ENCODE data around the gene GGCX. TPM values are rescaled to one million over a fixed set of nuclear protein-coding genes. Genes with fewer than 3 reads are reported as not detected.

Gene GGCX
- total RNA-seq, 2 donors from 2014 or later: 25.7 to 49.9 TPM

GRCh38 chr2:85536479-85536878 lies 24.8 kb downstream of the GGCX start:
- no peak for TF ChIP-seq CTCF (IDR thresholded peaks at IDR 0.05)
- intact Hi-C loops (cut with DNase I): no loop called here
- Histone ChIP-seq H3K9ac (ENCODE audit: low read depth in 2 of 2, low read length in 2 of 2) (peak overlapping the region in 1 of 2 donors; percentile 99), H3K27me3 (no peaks in the 10 kb centered on the region), H3K9me3 (no peaks in the 10 kb centered on the region), H3K4me1 (peaks cover 8% of the 10 kb centered on the region), H3K4me3 (no peak overlapping the region), H3K27ac (peak overlapping the region; percentile 96), H3K36me3 (no peaks in the 10 kb centered on the region)
- no peak for DNase-seq

- Histone ChIP-seq H3K27ac (no peak overlapping the region), H3K9me3 (no peaks in the 10 kb centered on the region), H3K4me3 (no peak overlapping the region), H3K9ac (ENCODE audit: low read depth in 2 of 2, low read length in 2 of 2) (no peak overlapping the region), H3K27me3 (no peaks in the 10 kb centered on the region), H3K4me1 (peaks cover 4% of the 10 kb centered on the region), H3K36me3 (no peaks in the 10 kb centered on the region)
- no peak for TF ChIP-seq CTCF (IDR thresholded peaks at IDR 0.05)
- DNase-seq: no peak
- intact Hi-C loops (cut with DNase I): no loop called here
Observed at GRCh38 chr2:85534881-85535280, 26.4 kb downstream of the GGCX start.

- no peaks in the 10 kb centered on the region for H3K36me3 ChIP-seq
- H3K27me3 ChIP-seq: no peaks in the 10 kb centered on the region
- peak; percentile 56 for DNase-seq
- H3K9me3 ChIP-seq: no peaks in the 10 kb centered on the region
- peaks cover 4% of the 10 kb centered on the region for H3K4me1 ChIP-seq
- intact Hi-C loops (cut with DNase I): no loop called here
- no peak overlapping the region for H3K4me3 ChIP-seq
- H3K9ac ChIP-seq (ENCODE audit: low read depth in 2 of 2, low read length in 2 of 2): peak overlapping the region in 1 of 2 donors; percentile 31
- no peak overlapping the region for H3K27ac ChIP-seq
- TF ChIP-seq CTCF (IDR thresholded peaks at IDR 0.05): no peak
Observed at GRCh38 chr2:85534099-85534498, 27.2 kb downstream of the GGCX start.

- H3K27me3 ChIP-seq: no peaks in the 10 kb centered on the region
- H3K4me3 ChIP-seq: no peak overlapping the region
- H3K4me1 ChIP-seq: no peaks in the 10 kb centered on the region
- no peaks in the 10 kb centered on the region for H3K36me3 ChIP-seq
- no peak for DNase-seq
- H3K9ac ChIP-seq (ENCODE audit: low read depth in 2 of 2, low read length in 2 of 2): no peak overlapping the region
- intact Hi-C loops (cut with DNase I): no loop called here
- H3K27ac ChIP-seq: no peak overlapping the region
- no peak for TF ChIP-seq CTCF (IDR thresholded peaks at IDR 0.05)
- no peaks in the 10 kb centered on the region for H3K9me3 ChIP-seq
Observed at GRCh38 chr2:85531589-85531988, 29.7 kb downstream of the GGCX start.

- Histone ChIP-seq H3K4me1 (no peaks in the 10 kb centered on the region), H3K9ac (ENCODE audit: low read depth in 2 of 2, low read length in 2 of 2) (no peak overlapping the region), H3K4me3 (no peak overlapping the region), H3K27ac (no peak overlapping the region), H3K27me3 (no peaks in the 10 kb centered on the region), H3K9me3 (no peaks in the 10 kb centered on the region), H3K36me3 (no peaks in the 10 kb centered on the region)
- intact Hi-C loops (cut with DNase I): no loop called here
- no peak for TF ChIP-seq CTCF (IDR thresholded peaks at IDR 0.05)
- DNase-seq: no peak
Observed at GRCh38 chr2:85529809-85530208, 31.5 kb downstream of the GGCX start.

- H3K4me3 ChIP-seq: no peak overlapping the region
- H3K27ac ChIP-seq: no peak overlapping the region
- no peaks in the 10 kb centered on the region for H3K27me3 ChIP-seq
- intact Hi-C loops (cut with DNase I): no loop called here
- no peaks in the 10 kb centered on the region for H3K36me3 ChIP-seq
- H3K4me1 ChIP-seq: no peaks in the 10 kb centered on the region
- no peak for DNase-seq
- no peaks in the 10 kb centered on the region for H3K9me3 ChIP-seq
- H3K9ac ChIP-seq (ENCODE audit: low read depth in 2 of 2, low read length in 2 of 2): no peak overlapping the region
- no peak for TF ChIP-seq CTCF (IDR thresholded peaks at IDR 0.05)
Observed at GRCh38 chr2:85528355-85528754, 32.9 kb downstream of the GGCX start.

All from colonic mucosa (tissue), 4 donors.